GM19452 (cell line): Measurements from ENCODE around the gene KRTAP10-9.
"Not testable (repeated sequence)": the region's sequence is repeated elsewhere in the genome, so short reads cannot be mapped to it uniquely, and the experiment has no call there.

Experiments used
- ATAC-seq: cut with Tn5 transposase; IDR thresholded peaks from one replicate; pipeline ENCODE4 v1.9.1; 2021; ENCODE audit not compliant: unreplicated experiment

The KRTAP10-9 gene, protein sequence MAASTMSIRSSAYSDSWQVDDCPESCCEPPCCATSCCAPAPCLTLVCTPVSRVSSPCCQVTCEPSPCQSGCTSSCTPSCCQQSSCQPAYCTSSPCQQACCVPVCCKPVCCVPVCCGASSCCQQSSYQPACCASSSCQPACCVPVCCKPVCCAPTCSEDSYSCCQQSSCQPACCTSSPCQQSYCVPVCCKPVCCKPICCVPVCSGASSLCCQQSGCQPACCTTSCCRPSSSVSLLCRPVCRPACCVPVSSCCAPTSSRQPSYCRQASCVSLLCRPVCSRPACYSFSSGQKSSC

GRCh38 chr21:44626673-44627143, at the start of gene KRTAP10-9:
KRTAP10-9 (plus strand) TSS chr21:44627093; CDS start chr21:44627172, 79 bp downstream.
- ATAC-seq: no peak

DNA sequence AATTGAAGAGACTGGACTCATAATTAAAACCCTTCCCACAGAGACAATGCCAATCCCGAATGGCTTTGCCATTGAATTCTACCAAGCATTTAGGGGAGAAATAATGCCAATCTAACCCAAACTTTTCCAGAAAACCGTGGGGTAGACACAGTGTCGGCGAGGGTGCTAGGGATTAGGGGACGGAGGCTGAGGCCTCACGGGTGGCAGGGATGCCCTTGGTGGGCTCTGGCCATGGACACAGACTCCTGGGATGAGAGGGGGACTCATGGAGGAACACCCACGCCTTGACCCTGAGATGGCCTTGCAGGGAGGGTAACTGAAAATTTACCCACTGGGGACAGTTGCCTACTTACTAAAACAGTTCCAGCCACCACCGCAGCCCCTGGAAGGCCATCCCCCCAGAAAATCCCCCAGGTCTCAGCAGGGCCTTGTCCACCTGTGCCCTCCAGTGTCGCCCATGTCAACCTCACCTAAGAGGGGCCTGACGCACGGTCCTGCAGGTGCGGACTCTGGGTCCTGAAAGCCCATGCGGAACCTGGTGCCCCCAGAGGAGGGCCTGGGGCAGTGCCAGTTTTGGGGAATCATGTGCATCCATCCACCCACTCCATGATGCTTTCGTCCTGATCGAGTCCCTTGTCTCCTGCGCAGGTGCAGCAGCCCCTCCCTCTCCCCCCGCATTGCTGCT, 48.4 kb upstream of the KRTAP10-9 start:
- ATAC-seq: no peak

GRCh38 chr21:44579056-44579832, 47.6 kb upstream of the KRTAP10-9 start:
- ATAC-seq: no peak

DNA sequence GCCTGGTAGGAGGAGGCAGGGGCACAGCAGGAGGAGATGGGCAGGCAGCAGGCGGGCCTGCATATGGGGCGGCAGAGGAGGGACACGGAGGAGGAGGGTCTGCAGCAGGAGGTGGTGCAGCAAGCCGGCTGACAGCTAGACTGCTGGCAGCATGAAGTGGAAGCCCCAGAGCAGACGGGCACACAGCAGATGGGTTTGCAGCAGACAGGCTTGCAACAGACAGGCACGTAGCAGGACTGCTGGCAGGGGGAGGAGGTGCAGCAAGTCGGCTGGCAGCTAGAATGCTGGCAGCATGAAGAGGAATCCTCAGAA, 47.1 kb upstream of the KRTAP10-9 start:
- ATAC-seq: no peak

DNA sequence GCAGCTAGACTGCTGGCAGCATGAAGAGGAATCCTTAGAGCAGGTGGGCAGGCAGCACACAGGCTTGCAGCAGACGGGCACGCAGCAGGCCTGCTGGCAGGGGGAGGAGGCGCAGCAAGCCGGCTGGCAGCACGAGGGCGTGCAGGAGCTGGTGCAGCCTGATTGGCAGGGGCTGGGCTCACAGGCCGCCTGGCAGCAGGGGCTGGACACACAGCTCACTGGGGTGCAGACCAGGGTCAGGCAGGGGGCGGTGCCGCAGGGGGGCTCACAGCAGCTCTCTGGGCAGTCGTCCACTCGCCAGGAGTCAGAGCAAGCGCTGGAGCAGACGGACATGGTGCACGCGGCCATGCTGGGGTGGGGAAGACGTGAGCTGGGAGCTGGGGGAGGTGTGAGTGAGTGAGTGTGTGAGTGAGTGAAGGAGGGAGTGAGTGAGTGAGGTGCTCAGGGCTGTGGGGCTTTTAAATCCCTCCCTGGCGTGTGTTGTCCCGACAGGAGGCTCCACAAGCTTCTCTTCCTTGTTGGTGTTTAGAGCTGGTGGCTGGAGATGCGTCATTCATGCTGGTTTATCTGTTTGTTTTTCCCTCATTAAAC, 46.6 kb upstream of the KRTAP10-9 start, which contains the start of gene KRTAP10-5:
KRTAP10-5 (minus strand) TSS at position 374 of the 591 bp plus-strand sequence; CDS start at position 348, 26 bp downstream.
- not testable (repeated sequence) for ATAC-seq

DNA sequence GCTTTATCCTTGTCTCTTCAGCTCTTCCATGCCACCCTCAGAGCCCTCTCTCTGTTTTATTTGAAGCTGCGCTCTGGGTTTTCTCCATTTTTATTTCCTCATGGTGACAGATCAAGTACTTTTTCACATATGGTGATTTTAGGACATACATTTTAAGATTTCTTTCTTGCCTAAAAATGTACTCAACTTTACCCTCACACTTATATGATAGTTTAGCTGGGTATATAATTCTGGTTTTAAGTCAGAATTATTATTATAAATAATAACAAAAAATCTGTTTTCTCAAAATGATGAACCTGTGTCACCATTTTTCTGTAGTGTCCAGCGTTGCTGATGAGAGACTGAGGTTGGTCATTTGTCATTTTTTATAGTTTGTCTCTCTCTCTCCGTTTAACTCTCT, 45.7 kb upstream of the KRTAP10-9 start:
- ATAC-seq: no peak

DNA sequence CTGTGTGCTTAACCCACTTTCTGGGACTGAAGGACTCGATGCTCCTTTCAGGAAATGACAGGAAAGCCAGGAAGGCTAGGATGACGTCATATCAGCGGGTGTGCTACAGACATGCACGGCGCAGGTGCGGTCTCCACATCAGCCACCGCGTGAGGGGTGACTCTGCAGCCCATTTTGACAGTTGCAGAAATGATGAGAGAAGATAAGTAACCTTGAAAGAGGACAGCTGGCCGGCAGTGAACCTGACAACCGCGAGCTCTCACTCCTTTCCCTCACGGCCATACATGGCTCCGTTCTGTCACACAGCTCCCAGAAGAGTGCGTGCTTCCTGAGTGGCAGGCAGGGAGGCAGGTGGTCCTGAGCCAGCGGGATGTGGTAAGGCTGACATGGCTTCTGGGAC, 44.8 kb upstream of the KRTAP10-9 start:
- ATAC-seq: no peak

- ATAC-seq: no peak
Observed at GRCh38 chr21:44583089-44583799, 43.6 kb upstream of the KRTAP10-9 start.

GRCh38 chr21:44583800-44584147, 43.1 kb upstream of the KRTAP10-9 start:
- ATAC-seq: no peak

- no peak for ATAC-seq
Observed at GRCh38 chr21:44585892-44586291, 41.0 kb upstream of the KRTAP10-9 start.

- ATAC-seq: no peak
Observed at GRCh38 chr21:44589094-44589493, 37.8 kb upstream of the KRTAP10-9 start.

DNA sequence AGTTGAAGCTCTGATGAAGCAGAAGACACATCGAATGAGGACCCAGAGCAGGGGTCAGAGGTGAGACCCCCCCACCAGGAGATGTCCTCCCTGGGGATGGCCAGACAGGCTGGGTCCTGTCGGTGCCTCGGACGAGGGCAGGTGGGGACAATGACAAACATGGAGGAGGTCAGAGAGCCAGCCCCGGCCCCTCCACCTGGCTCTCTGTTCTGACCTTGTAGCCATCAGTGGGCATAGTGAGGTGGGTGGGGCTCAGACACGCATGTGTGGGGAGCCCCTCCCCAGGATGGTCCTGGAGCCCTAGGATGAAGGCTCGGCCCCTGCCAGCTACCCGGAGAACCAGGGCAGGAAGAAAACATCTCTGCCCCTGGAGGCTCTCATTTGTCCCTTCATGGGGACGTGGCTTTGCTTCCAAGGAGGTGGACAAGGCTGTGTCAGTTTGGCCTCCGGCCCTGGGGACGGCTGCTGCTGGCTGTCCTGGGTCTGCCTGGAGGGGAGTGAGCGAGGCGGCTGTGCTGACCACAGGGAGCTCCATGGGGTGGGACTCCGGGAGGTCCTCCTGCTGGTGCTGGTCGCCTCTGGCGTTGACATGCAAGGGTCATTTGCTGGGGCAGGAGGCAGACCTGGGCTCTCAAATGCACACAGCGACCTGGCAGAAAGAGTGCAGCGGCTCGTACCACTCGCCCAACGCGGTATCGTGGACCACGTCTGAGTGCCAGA, 37.1 kb upstream of the KRTAP10-9 start:
- ATAC-seq: no peak

- no peak for ATAC-seq
Observed at GRCh38 chr21:44590311-44590721, 36.6 kb upstream of the KRTAP10-9 start.

- not testable (repeated sequence) for ATAC-seq
Observed at GRCh38 chr21:44590897-44591800, 35.7 kb upstream of the KRTAP10-9 start.

DNA sequence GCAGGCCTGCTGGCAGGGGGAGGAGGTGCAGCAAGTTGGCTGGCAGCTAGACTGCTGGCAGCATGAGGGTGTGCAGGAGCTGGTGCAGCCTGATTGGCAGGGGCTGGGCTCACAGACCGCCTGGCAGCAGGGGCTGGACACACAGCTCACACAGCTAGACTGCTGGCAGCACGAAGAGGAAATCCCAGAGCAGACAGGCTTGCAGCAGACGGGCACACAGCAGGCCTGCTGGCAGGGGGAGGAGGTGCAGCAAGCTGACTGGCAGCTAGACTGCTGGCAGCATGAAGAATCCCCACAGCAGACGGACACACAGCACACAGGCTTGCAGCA, 35.1 kb upstream of the KRTAP10-9 start:
- ATAC-seq: not testable (repeated sequence)

GRCh38 chr21:44592446-44593311, 34.2 kb upstream of the KRTAP10-9 start, which contains the start of gene KRTAP10-6:
KRTAP10-6 (minus strand) TSS chr21:44592505; CDS start chr21:44592484, 21 bp downstream.
- ATAC-seq: no peak

DNA sequence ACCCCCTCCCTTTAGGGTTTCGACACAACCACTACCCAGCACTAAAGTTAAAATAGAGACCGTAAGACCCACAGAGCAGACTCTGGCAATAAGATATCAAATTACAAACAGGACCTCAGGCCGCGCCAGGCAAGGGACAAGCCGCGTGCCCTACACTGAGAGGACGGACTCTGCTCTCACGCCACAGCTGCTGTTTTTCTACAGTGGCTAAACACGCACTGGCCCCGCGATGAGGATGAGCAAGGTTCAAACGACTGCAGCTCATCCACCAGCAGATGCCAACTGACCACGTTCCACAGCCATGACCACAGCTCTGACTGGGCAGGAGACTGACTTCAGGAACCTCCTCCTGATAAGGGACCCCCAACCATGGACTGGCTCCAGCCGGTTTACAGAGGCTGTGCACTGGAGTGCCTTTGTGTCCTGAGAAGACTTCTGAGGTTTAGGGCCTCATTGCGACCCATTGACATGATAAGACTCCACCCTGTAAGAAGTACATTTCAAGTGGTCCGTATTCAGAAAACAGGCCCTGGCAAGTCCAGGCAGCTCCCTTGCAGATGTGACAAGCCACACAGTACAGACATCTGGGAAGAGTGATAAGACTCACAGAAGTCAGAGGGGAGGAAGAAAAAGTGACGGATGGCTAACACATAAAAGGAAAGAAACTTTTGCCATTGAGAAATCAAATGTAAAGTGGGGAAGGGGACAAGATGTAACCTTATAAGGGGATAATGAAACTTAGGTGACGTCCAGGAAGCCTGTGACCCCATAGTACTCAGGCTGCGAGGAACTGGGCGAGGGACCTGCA, 33.1 kb upstream of the KRTAP10-9 start:
- no peak for ATAC-seq
